UCSD-AML1 (cell line): ENCODE results near the gene CAMK2D.
"Not testable (repeated sequence)": the region's sequence is repeated elsewhere in the genome, so short reads cannot be mapped to it uniquely, and the experiment has no call there.

Source experiments
- DNase-seq: peaks from one replicate; lab custom pipeline; 2025; ENCODE audit not compliant: unreplicated experiment; lab: John Stamatoyannopoulos, UW

The CAMK2D gene

GRCh38 chr4:113687067-113687718, 74.3 kb downstream of the CAMK2D start:
- no peak for DNase-seq

DNA sequence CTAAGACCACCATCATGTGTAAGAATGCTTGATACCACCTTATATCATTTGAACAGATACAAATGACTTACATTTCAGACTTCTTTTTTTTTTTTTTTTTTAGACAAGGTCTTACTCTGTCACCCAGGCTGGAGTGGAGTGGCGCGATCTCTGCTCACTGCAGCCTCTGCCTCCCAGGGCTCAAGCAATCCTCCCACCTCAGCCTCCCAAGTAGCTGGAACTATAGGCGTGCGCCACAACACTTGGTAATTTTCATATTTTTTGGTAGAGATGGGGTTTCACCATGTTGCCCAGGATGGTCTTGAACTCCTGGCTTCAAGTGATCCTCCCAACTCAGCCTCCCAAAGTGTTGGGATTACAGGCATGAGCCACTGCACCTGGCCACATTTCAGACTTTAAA, 76.4 kb downstream of the CAMK2D start:
- not testable (repeated sequence) for DNase-seq

DNA sequence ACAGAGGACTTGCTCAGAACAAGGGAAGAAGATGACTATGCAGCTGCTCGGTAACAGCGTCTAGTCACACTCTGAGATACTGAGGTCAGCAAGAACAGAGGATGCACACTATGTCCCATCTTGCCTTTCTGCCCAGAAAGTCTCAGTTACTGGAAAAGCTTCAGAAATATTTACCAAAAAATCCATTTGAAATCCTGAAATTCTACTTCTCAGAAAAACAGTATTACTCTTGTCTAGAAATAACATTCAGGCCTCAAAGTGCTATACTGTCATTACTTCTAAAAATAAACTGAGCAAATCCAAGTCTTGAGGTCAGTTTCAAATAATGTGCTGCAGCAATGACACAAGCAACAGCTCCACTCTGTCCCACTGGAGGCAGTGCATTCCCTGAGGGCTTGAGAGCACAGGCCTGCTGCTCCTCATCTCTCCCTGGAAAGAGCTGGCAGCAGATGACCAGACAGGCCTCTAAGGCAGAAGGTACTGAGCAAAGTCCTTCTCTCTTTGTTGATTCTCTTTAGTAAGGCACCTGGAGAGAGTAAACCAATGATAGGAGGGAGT, 76.9 kb downstream of the CAMK2D start:
- peak; percentile 7 for DNase-seq

DNA sequence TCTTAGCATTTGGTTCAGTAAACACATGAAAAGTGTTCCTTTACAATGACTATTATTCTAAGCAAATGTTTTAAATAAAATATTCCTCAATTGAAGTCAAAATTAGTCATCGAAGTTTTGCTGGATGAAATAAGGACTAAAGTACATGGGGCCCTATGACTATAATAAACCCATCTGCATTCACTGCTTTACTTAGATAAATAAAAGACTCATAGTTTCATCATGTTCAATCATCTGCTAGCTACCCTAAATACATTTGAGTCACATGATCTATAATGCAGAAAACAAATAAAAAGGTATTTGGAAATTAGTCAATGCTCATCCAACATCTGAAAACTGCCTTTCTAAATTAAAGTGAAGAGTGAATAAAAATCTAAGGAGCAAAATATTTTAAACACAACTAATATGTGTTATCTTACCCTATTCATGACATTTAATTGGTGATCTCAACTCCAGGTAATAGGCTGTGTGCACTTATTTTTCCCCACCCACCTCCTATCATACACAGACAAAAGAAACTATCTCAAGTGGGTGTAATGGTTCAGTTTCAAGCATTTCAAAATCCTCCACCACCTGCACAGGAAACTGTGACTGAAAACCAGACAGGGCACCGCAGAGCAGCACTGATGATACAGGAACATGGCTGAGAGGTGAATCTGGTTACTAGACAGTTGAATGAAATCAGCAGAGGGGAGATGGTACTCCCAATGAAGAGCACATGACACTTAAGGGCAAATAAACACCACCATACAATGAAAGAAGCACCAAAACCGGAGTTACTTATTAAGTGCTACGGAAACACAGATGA, 78.6 kb downstream of the CAMK2D start:
- DNase-seq: no peak

GRCh38 chr4:113678641-113679040, 82.9 kb downstream of the CAMK2D start:
- no peak for DNase-seq

- DNase-seq: no peak
These were observed 84.2 kb downstream of the CAMK2D start for GRCh38 chr4:113677325-113677724.

DNA sequence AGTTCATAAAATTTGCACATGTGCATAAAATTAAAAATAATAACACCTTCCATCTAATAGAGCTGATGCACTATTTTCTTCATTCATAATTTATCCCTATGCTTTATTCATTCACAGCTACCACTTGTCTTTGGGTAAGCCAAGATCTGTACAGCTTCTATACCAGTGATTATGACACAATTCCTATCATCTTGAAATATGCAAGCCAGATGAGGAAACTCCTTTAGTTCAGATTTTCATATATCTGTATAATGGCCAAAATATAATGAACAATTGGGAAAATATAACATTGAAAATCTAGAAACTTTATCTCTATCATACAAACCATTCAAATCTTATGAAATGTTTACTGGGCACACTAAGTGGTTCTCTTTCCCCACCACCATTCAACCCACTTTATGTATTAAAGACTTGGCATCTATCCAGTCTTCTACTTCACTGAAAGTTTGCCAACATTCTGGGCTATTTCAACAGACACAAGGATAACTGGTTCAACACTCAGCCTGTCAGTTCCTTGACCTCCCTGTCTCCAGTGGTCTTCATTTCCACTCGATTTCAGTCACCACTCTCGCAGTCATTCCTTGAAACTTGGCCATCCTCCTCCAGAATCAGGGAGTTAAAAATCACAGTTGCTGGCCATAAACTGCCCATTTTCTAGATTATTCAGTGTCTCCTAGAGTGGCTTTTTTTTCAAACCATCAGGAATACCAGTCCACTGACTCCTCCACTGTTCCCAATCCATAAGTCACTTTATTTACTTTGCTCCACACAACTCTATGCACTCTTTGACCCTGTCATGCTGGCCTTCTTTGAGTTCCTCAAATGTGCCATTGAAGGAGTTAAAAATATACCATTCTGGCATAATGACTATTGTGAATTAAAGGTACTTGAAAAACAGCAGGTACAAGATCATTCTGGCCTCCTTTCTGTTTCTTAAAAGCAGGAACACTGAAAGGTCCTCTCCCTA, 85.5 kb downstream of the CAMK2D start:
- no peak for DNase-seq

DNA sequence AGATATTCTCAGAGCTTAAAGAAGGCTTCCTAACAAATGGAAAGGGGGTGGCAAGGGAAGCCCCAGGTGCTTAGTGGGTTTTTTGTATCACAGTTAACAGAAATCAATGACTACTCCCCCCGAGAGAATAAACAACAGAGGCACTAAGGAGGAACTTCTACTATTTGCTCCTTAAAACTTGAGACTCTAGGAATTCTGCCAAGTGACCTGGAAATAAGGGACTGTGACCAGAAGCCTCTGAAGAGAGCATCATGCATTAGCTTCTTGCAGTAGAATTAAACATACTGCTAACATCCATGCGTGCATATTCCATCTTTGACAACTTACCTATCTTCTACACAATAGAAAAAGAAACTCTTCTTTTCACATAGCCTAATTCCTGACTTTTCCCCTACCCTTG, 86.8 kb downstream of the CAMK2D start:
- DNase-seq: no peak

DNA sequence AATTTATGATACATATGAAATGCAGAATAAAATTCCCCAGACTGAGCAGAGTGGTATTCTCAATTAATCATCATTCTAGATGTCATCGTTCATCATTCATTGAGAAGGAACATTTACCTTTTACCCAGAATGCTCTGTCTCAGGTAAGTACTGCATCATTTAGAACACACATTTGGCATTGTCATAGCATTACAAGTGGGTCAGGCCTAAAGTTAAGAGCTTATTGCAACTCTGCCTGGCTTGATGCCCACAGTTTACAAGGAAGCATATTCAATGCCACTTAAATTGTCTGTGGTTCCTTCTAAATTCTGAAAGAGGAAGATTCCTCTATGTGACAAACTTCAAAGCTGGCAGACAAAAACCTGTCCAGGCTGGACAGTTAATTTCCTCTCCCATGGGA, 87.3 kb downstream of the CAMK2D start:
- no peak for DNase-seq

GRCh38 chr4:113673450-113673849, 88.1 kb downstream of the CAMK2D start:
- DNase-seq: peak; percentile 7

DNA sequence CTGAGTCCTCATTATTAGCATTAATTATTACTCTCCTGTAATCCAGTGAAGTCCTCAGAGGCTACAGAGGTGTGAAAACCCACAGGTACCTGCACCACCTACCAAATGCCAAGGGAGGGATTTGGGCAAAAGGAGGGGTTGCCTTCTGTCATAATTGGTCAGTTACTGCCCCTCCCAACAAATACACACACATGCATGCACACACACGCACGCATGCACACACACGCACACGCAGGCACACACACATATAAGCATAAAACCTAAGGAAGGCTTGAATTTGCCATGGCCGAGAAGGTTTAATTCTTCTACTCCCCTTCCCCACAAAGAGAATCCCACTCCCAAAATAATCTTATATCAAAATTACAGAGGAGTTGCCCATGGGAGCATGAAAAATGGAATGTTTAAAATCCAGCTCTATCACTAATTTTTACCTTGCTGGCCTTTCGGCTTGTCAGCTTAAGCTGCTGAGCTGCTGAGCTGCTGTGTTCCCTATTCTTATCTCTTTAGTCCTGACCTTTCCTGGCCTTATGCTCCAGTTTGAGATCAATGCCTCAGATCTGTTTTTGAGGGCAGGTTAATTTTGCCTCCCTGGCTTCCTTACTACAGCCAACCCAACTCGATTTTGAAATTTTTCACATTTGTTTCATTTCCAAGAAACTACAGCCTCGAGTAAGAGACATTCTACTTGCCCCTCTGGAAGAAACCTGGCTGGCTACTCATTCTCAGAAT, 95.0 kb downstream of the CAMK2D start:
- no peak for DNase-seq

DNA sequence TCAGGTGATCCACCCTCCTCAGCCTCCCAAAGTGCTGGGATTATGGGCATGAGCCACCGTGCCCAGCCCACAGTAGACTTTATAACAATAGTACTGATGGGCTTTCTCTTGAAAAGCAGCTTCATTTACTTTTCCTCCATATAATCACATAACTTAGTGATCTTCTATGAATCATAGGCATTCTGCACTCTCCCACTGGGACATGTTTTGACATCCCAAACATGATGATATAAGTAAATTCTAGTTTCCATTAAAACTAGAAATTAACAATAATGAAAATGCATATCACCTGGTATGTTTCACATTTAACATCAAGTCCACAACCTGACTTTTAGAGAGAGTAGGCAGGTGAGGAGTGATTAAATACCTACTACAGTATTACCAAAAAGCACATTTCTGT, 96.5 kb downstream of the CAMK2D start:
- DNase-seq: no peak

DNA sequence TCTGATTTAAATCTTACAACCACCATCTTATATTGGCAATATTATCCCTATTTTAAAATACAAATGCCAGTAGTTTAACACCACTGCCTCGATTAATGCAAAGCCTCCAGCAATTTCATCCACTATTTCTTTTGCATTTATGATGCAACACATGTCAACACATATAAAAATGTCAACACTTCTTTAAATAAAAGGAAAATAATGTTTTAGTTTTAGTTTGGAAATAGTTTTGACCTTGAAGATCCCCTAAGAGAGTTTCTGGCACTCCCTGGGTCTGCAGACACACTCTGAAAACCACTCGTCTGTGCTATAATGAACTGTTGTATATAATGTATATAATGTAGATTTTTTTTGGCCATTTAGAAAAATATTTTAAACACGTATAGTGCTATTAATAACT, 99.0 kb downstream of the CAMK2D start:
- DNase-seq: no peak

DNA sequence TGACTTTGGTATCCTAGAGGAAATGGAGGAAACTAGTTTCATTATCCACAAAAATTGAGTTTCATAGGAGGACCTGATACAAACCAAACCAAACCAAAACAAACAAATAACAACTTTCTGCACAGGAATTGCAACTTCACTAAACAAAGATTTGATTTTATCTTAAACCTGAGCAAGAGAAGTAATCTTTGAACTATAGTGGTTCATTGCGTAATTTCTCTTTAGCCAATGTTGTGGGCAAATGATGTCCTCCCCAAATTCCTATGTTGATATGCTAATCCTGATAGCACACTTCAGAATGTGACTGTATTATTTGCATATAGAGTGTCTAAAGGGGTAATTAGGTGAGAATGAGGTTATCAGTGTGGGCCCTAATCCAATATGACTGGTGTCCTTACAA, 102.4 kb downstream of the CAMK2D start:
- DNase-seq: no peak

DNA sequence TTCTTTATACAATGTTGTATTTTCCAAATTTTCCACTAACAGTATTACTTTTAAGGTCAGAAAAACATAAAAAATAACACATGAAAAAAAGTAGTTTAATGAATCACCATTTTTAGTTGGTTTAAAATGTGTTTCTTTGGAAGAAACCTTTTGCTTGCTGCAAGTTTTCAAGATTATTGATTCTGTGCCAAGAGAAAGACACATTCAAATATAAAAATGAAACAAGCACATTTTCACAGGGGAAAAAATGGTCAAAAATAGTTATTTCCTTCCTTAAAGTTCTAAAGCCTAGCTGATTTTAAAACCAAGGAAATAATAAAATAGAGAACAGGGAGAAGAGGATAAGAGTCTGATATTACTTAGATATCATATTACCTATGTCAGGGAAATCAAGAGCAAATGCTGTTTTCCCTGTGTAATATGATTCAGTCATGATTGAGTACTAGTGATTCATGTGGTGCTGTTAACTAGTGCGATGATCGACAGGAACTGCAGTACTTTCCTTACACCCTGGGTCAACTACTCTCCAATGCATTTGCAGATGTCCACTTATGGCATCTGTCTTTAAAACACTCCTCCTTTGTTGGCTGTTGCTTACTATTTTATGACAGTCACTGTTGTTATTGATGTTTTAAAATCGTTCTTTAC, 103.8 kb downstream of the CAMK2D start:
- DNase-seq: no peak

GRCh38 chr4:113653871-113654270, 107.7 kb downstream of the CAMK2D start:
- DNase-seq: no peak

DNA sequence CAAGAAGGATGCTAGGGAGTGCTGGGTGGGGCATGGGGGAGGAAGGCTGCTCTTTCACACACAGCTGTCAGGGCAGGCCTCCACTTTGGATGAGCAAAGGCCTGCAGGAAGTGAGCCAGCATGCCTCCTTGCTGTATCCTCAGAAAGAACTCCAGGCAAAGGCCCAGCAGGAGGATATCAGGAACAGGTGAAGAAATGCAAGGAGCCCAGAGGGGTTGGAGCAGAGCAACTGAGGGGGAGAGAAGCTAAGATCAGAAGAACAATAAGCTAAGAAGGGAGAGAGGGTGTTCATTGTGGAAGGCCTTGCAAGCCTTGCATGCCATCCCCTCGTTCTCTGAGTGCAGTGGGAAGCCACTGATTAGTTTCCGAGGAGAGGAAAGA, 115.1 kb downstream of the CAMK2D start:
- DNase-seq: no peak

DNA sequence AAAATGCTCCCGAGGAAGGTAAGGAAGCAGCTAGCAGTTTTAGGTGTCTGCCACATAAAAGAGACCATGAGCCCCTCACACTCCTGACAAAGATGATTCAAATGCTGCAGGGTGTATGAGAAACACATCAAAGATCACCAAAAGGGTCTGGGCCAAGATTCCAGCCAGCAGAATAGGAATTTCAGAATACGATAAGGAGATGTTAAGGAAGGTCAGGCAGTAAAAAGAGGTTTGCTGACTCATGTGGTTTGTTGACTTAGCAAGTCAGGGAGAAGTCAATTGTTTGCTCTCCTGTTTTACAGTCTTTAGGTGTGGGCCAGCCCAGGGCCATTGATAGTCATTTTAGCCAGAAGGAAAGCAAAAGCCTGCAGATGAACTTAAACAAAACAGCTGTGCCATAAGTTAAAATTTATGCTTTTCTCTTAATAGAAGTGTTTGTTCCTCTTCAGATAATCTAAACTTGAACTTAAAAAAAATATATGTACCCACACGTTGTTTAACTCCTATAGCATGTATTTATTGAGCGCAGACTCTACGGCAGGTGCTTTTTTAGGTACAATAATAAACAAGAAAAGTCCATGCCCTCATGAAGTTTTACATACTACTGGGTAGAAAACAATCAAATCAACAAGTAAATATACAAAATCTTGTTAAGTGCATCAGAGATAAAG, 115.6 kb downstream of the CAMK2D start:
- no peak for DNase-seq

DNA sequence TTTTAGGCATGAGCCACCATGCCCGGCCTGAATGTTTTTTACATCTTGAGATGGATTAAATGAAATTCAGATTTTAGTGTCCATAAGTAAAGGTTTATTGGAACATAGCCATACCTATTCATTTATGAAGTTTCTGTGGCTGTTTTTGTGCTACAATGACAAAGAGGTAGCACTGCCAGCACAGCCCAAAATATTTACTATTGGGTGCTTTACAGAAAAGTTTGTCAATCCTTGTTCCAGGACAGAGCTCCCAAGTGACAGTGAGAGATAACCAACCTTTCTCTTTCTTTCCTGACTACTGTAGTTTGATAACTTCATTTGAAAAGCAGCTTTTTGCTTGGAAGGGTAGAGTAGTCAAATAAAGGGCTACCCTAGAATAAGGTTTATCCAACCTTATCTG, 116.2 kb downstream of the CAMK2D start:
- no peak for DNase-seq

DNA sequence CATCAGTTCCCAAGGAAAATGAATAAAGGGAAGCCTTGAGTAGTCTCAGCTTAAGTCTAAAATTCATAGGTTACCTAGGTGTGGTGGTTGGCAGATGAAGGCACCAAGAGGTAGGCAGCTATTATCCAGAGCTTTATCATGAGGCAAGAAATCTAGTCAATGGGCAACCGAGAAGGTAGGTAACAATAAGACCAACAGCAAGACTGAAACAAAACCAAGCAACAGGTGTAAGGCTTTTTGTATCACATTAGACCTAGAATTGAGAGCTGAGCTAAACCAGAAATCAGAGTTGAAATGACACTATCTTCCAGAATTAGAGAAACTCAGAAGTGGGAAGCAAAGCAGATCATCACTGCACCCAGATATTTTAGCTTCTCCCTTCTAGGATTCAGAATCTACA, 117.1 kb downstream of the CAMK2D start:
- DNase-seq: no peak
